Parathyroid adenoma (tissue), 2 donors: Measurements from ENCODE around the gene ARIH1.
"Not testable (repeated sequence)": the region's sequence is repeated elsewhere in the genome, so short reads cannot be mapped to it uniquely, and the experiment has no call there.

ENCODE experiments used
- H2AFZ ChIP-seq: fragments of 300-600 bp; sonication (generic); one replicate; pipeline ENCODE4 v1.7.0; 2017; ENCODE audit warnings: antibody characterized with exemption, mild to moderate bottlenecking
- H3K27ac ChIP-seq: fragments of 300-600 bp; sonication (generic); one replicate; pipeline ENCODE4 v1.7.0; 2017
- H3K27me3 ChIP-seq: fragments of 300-600 bp; sonication (generic); one replicate; pipeline ENCODE4 v1.7.0; 2017; ENCODE audit warnings: low read length; ENCODE audit not compliant: control insufficient read depth, insufficient read depth
- H3K36me3 ChIP-seq: fragments of 300-600 bp; sonication (generic); one replicate; pipeline ENCODE4 v1.7.0; 2017; ENCODE audit warnings: low read length; ENCODE audit not compliant: control insufficient read depth, insufficient read depth
- H3K4me1 ChIP-seq: fragments of 300-600 bp; sonication (generic); one replicate; pipeline ENCODE4 v1.7.0; 2017; ENCODE audit warnings: control low read depth
- H3K4me2 ChIP-seq: fragments of 300-600 bp; sonication (generic); one replicate; pipeline ENCODE4 v1.7.0; 2017; ENCODE audit warnings: low read length
- H3K4me3 ChIP-seq: fragments of 300-600 bp; sonication (generic); one replicate; pipeline ENCODE4 v1.7.0; 2017; ENCODE audit warnings: low read depth, low read length
- H3K79me2 ChIP-seq: fragments of 300-600 bp; sonication (generic); one replicate; pipeline ENCODE4 v1.7.0; 2017; ENCODE audit warnings: control low read depth
- H3K9ac ChIP-seq: fragments of 300-600 bp; sonication (generic); one replicate; pipeline ENCODE4 v1.7.0; 2017; ENCODE audit warnings: mild to moderate bottlenecking
- H3K9me3 ChIP-seq: fragments of 300-600 bp; sonication (generic); one replicate; pipeline ENCODE4 v1.7.0; 2017; ENCODE audit warnings: low read length; ENCODE audit not compliant: control insufficient read depth
- CTCF ChIP-seq: fragments of 300-600 bp; sonication (generic); IDR thresholded peaks from one replicate; pipeline ENCODE4 v1.7.0; 2017; ENCODE audit warnings: antibody characterized with exemption, mild to moderate bottlenecking
- donor health status: primary hyperparathyroidism.

ARIH1 gene

GRCh38 chr15:72473614-72474465 is at the start of gene ARIH1:
ARIH1 (plus strand) TSS chr15:72474330; CDS start chr15:72474640, 310 bp downstream.
- no peaks in the 10 kb centered on the region for H3K9me3 ChIP-seq
- H3K9ac ChIP-seq, result peak within 1 kb of the TSS; percentile 92
- H2AFZ ChIP-seq, result peak within 1 kb of the TSS; percentile 90
- H3K27ac ChIP-seq, result peak within 1 kb of the TSS; percentile 99
- H3K4me1 ChIP-seq, result peaks cover 14% of the 10 kb centered on the region
- H3K79me2 ChIP-seq, result peaks cover 25% of the 10 kb centered on the region
- H3K4me3 ChIP-seq, result peak within 1 kb of the TSS; percentile 87
- H3K4me2 ChIP-seq, result peak within 1 kb of the TSS; percentile 98
- H3K27me3 ChIP-seq, result no peaks in the 10 kb centered on the region
- H3K36me3 ChIP-seq, result no peaks in the 10 kb centered on the region
- TF ChIP-seq CTCF, result peak; percentile 6

- H3K4me2 ChIP-seq, result no peak overlapping the region
- TF ChIP-seq CTCF, result no peak
- H3K36me3 ChIP-seq, result no peaks in the 10 kb centered on the region
Observed at GRCh38 chr15:72426753-72427152, 47.4 kb upstream of the ARIH1 start.

GRCh38 chr15:72437650-72438316 is 36.3 kb upstream of the ARIH1 start:
- Histone ChIP-seq H3K27ac (no peak overlapping the region), H3K79me2 (no peaks in the 10 kb centered on the region)
- TF ChIP-seq CTCF, result no peak

More at GRCh38 chr15:72426753-72427152, 47.4 kb upstream of the ARIH1 start:
- no peaks in the 10 kb centered on the region for H3K27me3 ChIP-seq
- H3K9me3 ChIP-seq, result no peaks in the 10 kb centered on the region
- no peak overlapping the region for H2AFZ ChIP-seq
- H3K79me2 ChIP-seq, result no peaks in the 10 kb centered on the region
- H3K4me1 ChIP-seq, result no peaks in the 10 kb centered on the region
- H3K27ac ChIP-seq, result no peak overlapping the region
- no peak overlapping the region for H3K9ac ChIP-seq
- H3K4me3 ChIP-seq, result no peak overlapping the region

GRCh38 chr15:72442848-72443247 is 31.3 kb upstream of the ARIH1 start:
- not testable (repeated sequence) for H3K27me3 ChIP-seq, H3K27ac ChIP-seq, H2AFZ ChIP-seq, H3K4me2 ChIP-seq, H3K79me2 ChIP-seq, H3K4me3 ChIP-seq, H3K36me3 ChIP-seq, H3K4me1 ChIP-seq, H3K9ac ChIP-seq, H3K9me3 ChIP-seq

More at GRCh38 chr15:72437650-72438316, 36.3 kb upstream of the ARIH1 start:
- Histone ChIP-seq H3K36me3 (no peaks in the 10 kb centered on the region), H3K27me3 (no peaks in the 10 kb centered on the region), H3K4me3 (no peak overlapping the region), H2AFZ (no peak overlapping the region), H3K4me1 (no peaks in the 10 kb centered on the region), H3K4me2 (no peak overlapping the region), H3K9me3 (no peaks in the 10 kb centered on the region), H3K9ac (no peak overlapping the region)

GRCh38 chr15:72445426-72445825 is 28.7 kb upstream of the ARIH1 start:
- H3K4me2 ChIP-seq, result no peak overlapping the region
- no peaks in the 10 kb centered on the region for H3K79me2 ChIP-seq
- H2AFZ ChIP-seq, result no peak overlapping the region
- H3K36me3 ChIP-seq, result no peaks in the 10 kb centered on the region
- H3K4me3 ChIP-seq, result no peak overlapping the region
- no peak for TF ChIP-seq CTCF
- no peaks in the 10 kb centered on the region for H3K4me1 ChIP-seq
- H3K27ac ChIP-seq, result no peak overlapping the region
- no peaks in the 10 kb centered on the region for H3K27me3 ChIP-seq
- H3K9ac ChIP-seq, result no peak overlapping the region
- H3K9me3 ChIP-seq, result no peaks in the 10 kb centered on the region
